Activated B cell treated with CpG ODN at 0.5 μM for 24 hours (primary cell): ENCODE measurements around the gene ANKRD34A. TPM values are rescaled to one million over a fixed set of nuclear protein-coding genes. Genes with fewer than 3 reads are reported as not detected.

Experiments used
- ATAC-seq: fragments of 200-7000 bp; cut with Tn5 transposase; one replicate; pipeline ENCODE4 v1.10.0; 2021; ENCODE audit warnings: low read depth, mild to moderate bottlenecking, moderate library complexity
- CTCF ChIA-PET: fragments of 350-600 bp; sonication (Branson Sonifier 250); formaldehyde crosslinking; loops from one replicate; lab custom pipeline; 2021; ENCODE audit warnings: antibody characterized with exemption; lab: Charles Lee
- POLR2A ChIA-PET: fragments of 350-600 bp; sonication (Branson Sonifier 250); formaldehyde crosslinking; loops from one replicate; lab custom pipeline; 2021; ENCODE audit warnings: antibody characterized with exemption; lab: Charles Lee
- DNase-seq: peaks from one replicate; pipeline ENCODE4 v3.0.0; 2022
- H3K27ac Mint-ChIP-seq: one replicate; pipeline ENCODE4 v1.8.0; 2020; ENCODE audit warnings: mixed read lengths
- H3K27me3 Mint-ChIP-seq: one replicate; pipeline ENCODE4 v1.8.0; 2021; ENCODE audit warnings: mixed read lengths
- H3K36me3 Mint-ChIP-seq: one replicate; pipeline ENCODE4 v1.8.0; 2021; ENCODE audit warnings: low read depth, mixed read lengths
- H3K4me1 Mint-ChIP-seq: one replicate; pipeline ENCODE4 v1.8.0; 2021; ENCODE audit warnings: mixed read lengths
- H3K4me3 Mint-ChIP-seq: one replicate; pipeline ENCODE4 v1.8.0; 2020; ENCODE audit warnings: mild to moderate bottlenecking, mixed read lengths
- H3K9me3 Mint-ChIP-seq: one replicate; pipeline ENCODE4 v1.8.0; 2020; ENCODE audit warnings: mixed read lengths
- intact Hi-C: fragments of 100-400 bp; cut with micrococcal nuclease; formaldehyde crosslinking; loops from one replicate; pipeline ENCODE4 v1.15.1; 2024
- total RNA-seq: library from RNA; stranded (reverse); gene quantifications from 2 replicates; pipeline ENCODE4 v1.2.3, GENCODE V29; 2022
- TF ChIP-seq, protein P1 (sequence below): fragments of 200-600 bp; IDR thresholded peaks from one replicate; pipeline ENCODE4 v1.8.0; 2022; ENCODE audit warnings: antibody characterized with exemption, mild to moderate bottlenecking

The ANKRD34A gene
- total RNA-seq, 1 donor from 2014 or later = 1.4 TPM

DNA sequence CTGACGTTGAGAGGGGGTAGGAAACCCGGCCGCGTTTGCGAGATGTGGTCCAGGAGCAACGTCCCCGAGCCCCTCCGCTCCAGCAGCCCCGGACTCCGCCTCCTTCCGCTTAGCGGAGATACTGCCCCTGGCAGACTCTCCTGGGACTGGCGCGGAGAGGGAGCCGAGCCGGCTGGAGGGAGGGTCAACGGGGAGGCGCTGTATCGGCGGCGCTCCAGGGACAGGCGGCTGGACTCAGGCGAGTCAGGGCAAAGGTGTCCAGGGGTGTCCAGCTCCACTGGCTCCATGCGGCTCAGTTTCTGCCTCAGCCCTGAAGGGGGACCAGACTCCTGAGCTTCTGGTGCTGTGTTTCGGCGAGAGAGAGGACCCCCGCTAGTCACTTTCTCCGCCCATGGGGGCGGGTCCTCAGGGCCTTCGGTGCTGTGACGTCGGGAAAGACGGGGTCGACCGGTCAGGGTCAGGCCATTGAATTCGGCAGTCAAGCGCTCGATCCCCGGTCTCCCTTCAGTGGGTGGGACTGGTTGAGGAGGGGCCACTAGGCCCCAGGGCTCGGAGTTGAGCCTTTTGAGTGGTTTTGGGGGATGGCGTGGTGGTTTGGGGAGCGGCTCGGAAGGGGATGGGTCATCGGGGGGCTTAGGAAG, 3.8 kb downstream of the ANKRD34A start:
- DNase-seq = peak; percentile 62
- H3K9me3 Mint-ChIP-seq = no peaks in the 10 kb centered on the region
- intact Hi-C loops = loop anchor here (5.0 kb wide), 1 partner anchor 37 kb away; the partner anchor contains the start of gene TXNIP
- CTCF ChIA-PET = interaction anchor here (2.0 kb wide), 1 partner anchor 34 kb away, joined by 5 read pairs; the partner anchor contains the start of gene RBM8A
- H3K27ac Mint-ChIP-seq = peak overlapping the region; percentile 76
- POLR2A ChIA-PET = interaction anchor here (0.5 to 5.1 kb wide), 7 partner anchors 18 to 101 kb away, joined by 3 to 59 read pairs (median 8); partner anchors contain the start of genes PIAS3 and RBM8A
- peak overlapping the region; percentile 90 for H3K4me3 Mint-ChIP-seq
- TF ChIP-seq, protein P1, sequence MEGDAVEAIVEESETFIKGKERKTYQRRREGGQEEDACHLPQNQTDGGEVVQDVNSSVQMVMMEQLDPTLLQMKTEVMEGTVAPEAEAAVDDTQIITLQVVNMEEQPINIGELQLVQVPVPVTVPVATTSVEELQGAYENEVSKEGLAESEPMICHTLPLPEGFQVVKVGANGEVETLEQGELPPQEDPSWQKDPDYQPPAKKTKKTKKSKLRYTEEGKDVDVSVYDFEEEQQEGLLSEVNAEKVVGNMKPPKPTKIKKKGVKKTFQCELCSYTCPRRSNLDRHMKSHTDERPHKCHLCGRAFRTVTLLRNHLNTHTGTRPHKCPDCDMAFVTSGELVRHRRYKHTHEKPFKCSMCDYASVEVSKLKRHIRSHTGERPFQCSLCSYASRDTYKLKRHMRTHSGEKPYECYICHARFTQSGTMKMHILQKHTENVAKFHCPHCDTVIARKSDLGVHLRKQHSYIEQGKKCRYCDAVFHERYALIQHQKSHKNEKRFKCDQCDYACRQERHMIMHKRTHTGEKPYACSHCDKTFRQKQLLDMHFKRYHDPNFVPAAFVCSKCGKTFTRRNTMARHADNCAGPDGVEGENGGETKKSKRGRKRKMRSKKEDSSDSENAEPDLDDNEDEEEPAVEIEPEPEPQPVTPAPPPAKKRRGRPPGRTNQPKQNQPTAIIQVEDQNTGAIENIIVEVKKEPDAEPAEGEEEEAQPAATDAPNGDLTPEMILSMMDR = no peak
- H3K4me1 Mint-ChIP-seq = peaks cover 79% of the 10 kb centered on the region
- H3K36me3 Mint-ChIP-seq = peaks cover 10% of the 10 kb centered on the region
- no peaks in the 10 kb centered on the region for H3K27me3 Mint-ChIP-seq
- ATAC-seq = peak; percentile 11

- intact Hi-C loops = loop anchor here (5.0 kb wide), 1 partner anchor 37 kb away; the partner anchor contains the start of gene TXNIP
- Mint-ChIP-seq H3K9me3 (no peaks in the 10 kb centered on the region), H3K4me1 (peaks cover 82% of the 10 kb centered on the region), H3K27me3 (no peaks in the 10 kb centered on the region), H3K27ac (no peak overlapping the region), H3K4me3 (peak overlapping the region; percentile 90), H3K36me3 (peaks cover 10% of the 10 kb centered on the region)
- TF ChIP-seq, protein P1 = no peak
- ChIA-PET POLR2A (interaction anchor here (0.6 to 5.1 kb wide), 10 partner anchors 19 to 101 kb away, joined by 4 to 88 read pairs (median 32); partner anchors contain the start of genes PEX11B, PIAS3 and RBM8A), CTCF (no interaction called here)
- DNase-seq = no peak
- ATAC-seq = no peak
Measured at GRCh38 chr1:145959957-145960467, 4.4 kb downstream of the ANKRD34A start.

DNA sequence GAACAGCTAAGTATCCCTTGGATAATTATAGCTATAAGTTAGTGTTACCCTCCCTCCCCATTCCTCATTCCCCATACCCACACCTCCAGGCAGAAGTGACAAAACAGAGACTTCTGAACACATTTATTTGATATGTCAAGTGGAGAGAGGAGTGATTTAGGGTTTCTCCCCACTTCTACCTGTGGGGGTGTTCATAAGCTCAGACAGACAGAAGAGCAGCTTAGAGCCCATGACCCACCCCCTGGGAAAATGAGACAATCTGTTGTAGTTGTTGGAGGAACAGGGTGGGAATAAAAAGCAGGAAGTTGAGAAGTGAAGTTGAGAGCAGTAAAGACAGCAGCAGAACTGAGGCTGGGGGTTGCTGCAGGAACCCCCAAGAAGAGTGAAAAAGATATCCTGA, 5.0 kb downstream of the ANKRD34A start:
- TF ChIP-seq, protein P1 = no peak
- peaks cover 81% of the 10 kb centered on the region for H3K4me1 Mint-ChIP-seq
- no peaks in the 10 kb centered on the region for H3K9me3 Mint-ChIP-seq
- H3K4me3 Mint-ChIP-seq = peak overlapping the region; percentile 90
- ChIA-PET CTCF (interaction anchor here (2.6 kb wide), 1 partner anchor 32 kb away, joined by 23 read pairs; the partner anchor contains the start of gene RBM8A), POLR2A (interaction anchor here (0.6 to 4.7 kb wide), 11 partner anchors 19 to 678 kb away, joined by 4 to 88 read pairs (median 16); partner anchors contain the start of genes PEX11B, PIAS3, POLR3C and RBM8A)
- intact Hi-C loops = no loop called here
- H3K27me3 Mint-ChIP-seq = no peaks in the 10 kb centered on the region
- H3K36me3 Mint-ChIP-seq = peaks cover 9% of the 10 kb centered on the region
- DNase-seq = no peak
- peak overlapping the region; percentile 30 for H3K27ac Mint-ChIP-seq
- ATAC-seq = no peak

DNA sequence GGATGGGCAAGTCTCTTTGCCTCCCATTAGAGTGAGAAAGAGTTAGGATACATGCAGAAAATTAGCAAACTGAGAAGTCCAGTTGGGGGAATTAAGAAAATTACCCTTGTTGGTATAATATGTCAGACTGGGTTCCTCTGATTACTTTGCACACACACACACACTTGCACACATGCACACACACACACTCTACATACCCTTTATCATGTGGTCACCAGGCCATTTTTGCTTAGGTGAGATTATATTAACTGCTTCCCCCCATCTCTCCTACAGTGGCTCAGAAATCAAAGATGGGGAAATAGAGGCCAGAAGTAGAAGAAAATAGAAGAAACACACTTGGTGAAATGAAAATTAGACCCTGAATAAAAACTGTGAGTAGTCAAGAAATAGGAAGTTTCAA, 5.6 kb downstream of the ANKRD34A start:
- H3K27ac Mint-ChIP-seq = peak overlapping the region; percentile 3
- intact Hi-C loops = loop anchor here (1.0 kb wide), 3 partner anchors 21 to 40 kb away; partner anchors contain the start of genes PEX11B and RBM8A
- peak overlapping the region; percentile 90 for H3K4me3 Mint-ChIP-seq
- DNase-seq (no peak), ATAC-seq (no peak)
- H3K27me3 Mint-ChIP-seq = no peaks in the 10 kb centered on the region
- TF ChIP-seq, protein P1 = no peak
- CTCF ChIA-PET = interaction anchor here (0.8 to 2.6 kb wide), 7 partner anchors 19 to 113 kb away, joined by 3 to 23 read pairs (median 5); partner anchors contain the start of genes NUDT17 and RBM8A
- POLR2A ChIA-PET = interaction anchor here (1.1 to 4.7 kb wide), 15 partner anchors 20 to 678 kb away, joined by 3 to 88 read pairs (median 11); partner anchors contain the start of genes NUDT17, PEX11B, PIAS3 and POLR3C
- H3K4me1 Mint-ChIP-seq = peaks cover 75% of the 10 kb centered on the region
- peaks cover 12% of the 10 kb centered on the region for H3K36me3 Mint-ChIP-seq
- no peaks in the 10 kb centered on the region for H3K9me3 Mint-ChIP-seq
